ENCODE data around the gene BOLA3. TPM values are rescaled to one million over a fixed set of nuclear protein-coding genes. Genes with fewer than 3 reads are reported as not detected.

BOLA3 gene
- total RNA-seq, 4 donors from 2014 or later: 17.7 to 72.6 (median 28.0) TPM

- Histone ChIP-seq H3K27ac (peak within 1 kb of the TSS; percentile 89 to 99 (median 97)), H3K27me3 (no peaks in the 10 kb centered on the region), H3K36me3 (no peaks in the 10 kb centered on the region), H3K4me1 (peaks cover 0 to 40% (median 7%) of the 10 kb centered on the region in 4 donors), H3K4me3 (peak within 1 kb of the TSS; percentile 79 to 92 (median 88)), H3K9me3 (no peaks in the 10 kb centered on the region)
- peak; percentile 89 to 92 for TF ChIP-seq POLR2A (IDR thresholded peaks at IDR 0.05)
- TF ChIP-seq CTCF (IDR thresholded peaks at IDR 0.05): no peak
- DNase-seq: peak; percentile 98 to 99 (median 99)
Measured at GRCh38 chr2:74178211-74179062, 30.7 kb upstream of the BOLA3 start, which contains the start of gene MOB1A. Gene MOB1A (minus strand): TSS chr2:74178879. CDS start chr2:74178674, 205 bp downstream.

GRCh38 chr2:74177696-74178095 lies 30.0 kb upstream of the BOLA3 start:
- H3K36me3 ChIP-seq: peaks cover 0 to 3% (median 0%) of the 10 kb centered on the region in 3 donors
- DNase-seq: no peak
- no peaks in the 10 kb centered on the region for H3K27me3 ChIP-seq
- peaks cover 0 to 40% (median 7%) of the 10 kb centered on the region in 4 donors for H3K4me1 ChIP-seq
- H3K9me3 ChIP-seq: no peaks in the 10 kb centered on the region
- H3K27ac ChIP-seq: peak overlapping the region; percentile 89 to 99 (median 97)
- peak overlapping the region; percentile 79 to 92 (median 88) for H3K4me3 ChIP-seq
- no peak for TF ChIP-seq POLR2A (IDR thresholded peaks at IDR 0.05)
- no peak for TF ChIP-seq CTCF (IDR thresholded peaks at IDR 0.05)

- no peak overlapping the region for H3K27ac ChIP-seq
- no peak for DNase-seq
- no peaks in the 10 kb centered on the region for H3K9me3 ChIP-seq
- H3K4me1 ChIP-seq: peaks cover 0 to 40% (median 7%) of the 10 kb centered on the region in 4 donors
- TF ChIP-seq CTCF (IDR thresholded peaks at IDR 0.05) (no peak), POLR2A (IDR thresholded peaks at IDR 0.05) (no peak)
- H3K27me3 ChIP-seq: no peaks in the 10 kb centered on the region
- H3K36me3 ChIP-seq: peaks cover 0 to 30% (median 0%) of the 10 kb centered on the region in 3 donors
- H3K4me3 ChIP-seq: no peak overlapping the region
Measured at GRCh38 chr2:74174909-74175308, 27.2 kb upstream of the BOLA3 start.

- H3K36me3 ChIP-seq: peaks cover 0 to 92% (median 3%) of the 10 kb centered on the region in 3 donors
- TF ChIP-seq CTCF (IDR thresholded peaks at IDR 0.05): no peak
- TF ChIP-seq POLR2A (IDR thresholded peaks at IDR 0.05): no peak
Measured at GRCh38 chr2:74168739-74169138, 21.0 kb upstream of the BOLA3 start.

GRCh38 chr2:74164761-74165160 lies 17.0 kb upstream of the BOLA3 start:
- Histone ChIP-seq H3K27me3 (no peaks in the 10 kb centered on the region), H3K4me3 (no peak overlapping the region), H3K9me3 (no peaks in the 10 kb centered on the region), H3K36me3 (peaks cover 0 to 94% (median 3%) of the 10 kb centered on the region in 3 donors), H3K4me1 (no peaks in the 10 kb centered on the region), H3K27ac (no peak overlapping the region)
- no peak for DNase-seq
- no peak for TF ChIP-seq CTCF (IDR thresholded peaks at IDR 0.05)
- TF ChIP-seq POLR2A (IDR thresholded peaks at IDR 0.05): no peak

More at GRCh38 chr2:74168739-74169138, 21.0 kb upstream of the BOLA3 start:
- DNase-seq: no peak
- H3K4me1 ChIP-seq: no peaks in the 10 kb centered on the region
- H3K4me3 ChIP-seq: no peak overlapping the region
- H3K27ac ChIP-seq: no peak overlapping the region
- H3K9me3 ChIP-seq: no peaks in the 10 kb centered on the region
- no peaks in the 10 kb centered on the region for H3K27me3 ChIP-seq
